ENCODE results near the gene CTSL.

The CTSL gene

DNA sequence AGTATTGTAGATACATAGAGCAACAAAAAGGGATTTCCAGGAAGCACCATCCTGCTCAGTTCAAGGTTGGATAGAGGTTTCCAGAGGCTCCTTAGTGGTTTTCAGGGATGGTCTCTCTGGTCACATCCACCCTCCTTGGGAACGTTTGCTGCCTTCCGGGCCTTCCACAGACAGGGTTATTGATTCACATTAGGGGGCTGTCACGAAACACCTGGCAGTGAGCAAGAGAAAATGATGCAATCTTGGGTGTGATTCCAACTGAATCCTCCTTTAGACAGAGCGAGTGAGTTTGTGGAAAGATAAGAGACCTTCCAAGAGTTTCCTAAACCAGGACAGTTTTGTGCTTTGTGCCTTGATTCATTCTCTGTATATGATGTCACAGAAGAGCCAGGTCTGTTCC, 43.8 kb upstream of the CTSL start:
- no peak for TF ChIP-seq CTCF (conservative IDR thresholded peaks at IDR 0.05; ENCODE audit: low read depth, low read length)
- H3K4me3 ChIP-seq (ENCODE audit: low read depth, low read length): no peak overlapping the region
- no peak for DNase-seq (ENCODE audit: low read depth)

DNA sequence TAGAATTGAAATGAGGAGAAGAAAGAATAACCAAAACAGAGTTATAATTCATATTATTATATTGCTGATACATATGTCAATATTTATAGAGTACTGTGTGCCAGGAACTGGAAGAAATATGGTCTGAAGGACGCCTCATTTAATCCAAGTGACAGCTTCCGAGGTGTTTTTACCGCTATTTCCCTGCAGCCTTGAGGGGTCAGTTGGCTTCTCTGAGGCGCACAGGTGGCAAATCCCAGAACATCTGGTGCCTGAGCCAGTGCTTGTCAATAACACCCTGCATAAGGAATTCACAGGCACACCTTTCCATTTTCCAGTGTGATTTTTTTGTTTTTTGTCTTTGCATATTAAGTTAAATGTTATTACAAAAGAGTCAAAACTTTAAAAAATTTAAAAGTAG, 43.3 kb upstream of the CTSL start:
- DNase-seq (ENCODE audit: low read depth): no peak
- H3K4me3 ChIP-seq (ENCODE audit: low read depth, low read length): no peak overlapping the region
- no peak for TF ChIP-seq CTCF (conservative IDR thresholded peaks at IDR 0.05; ENCODE audit: low read depth, low read length)

GRCh38 chr9:87683751-87684626, 41.9 kb upstream of the CTSL start:
- no peak for DNase-seq (ENCODE audit: low read depth)
- H3K4me3 ChIP-seq (ENCODE audit: low read depth, low read length): no peak overlapping the region
- TF ChIP-seq CTCF (conservative IDR thresholded peaks at IDR 0.05; ENCODE audit: low read depth, low read length): no peak

- peak; percentile 54 for DNase-seq (ENCODE audit: low read depth)
- no peak overlapping the region for H3K4me3 ChIP-seq (ENCODE audit: low read depth, low read length)
- peak; percentile 86 for TF ChIP-seq CTCF (conservative IDR thresholded peaks at IDR 0.05; ENCODE audit: low read depth, low read length)
Observed at GRCh38 chr9:87684627-87685219, 41.2 kb upstream of the CTSL start.

GRCh38 chr9:87685441-87685840, 40.5 kb upstream of the CTSL start:
- no peak overlapping the region for H3K4me3 ChIP-seq (ENCODE audit: low read depth, low read length)
- peak; percentile 42 for DNase-seq (ENCODE audit: low read depth)
- TF ChIP-seq CTCF (conservative IDR thresholded peaks at IDR 0.05; ENCODE audit: low read depth, low read length): no peak

DNA sequence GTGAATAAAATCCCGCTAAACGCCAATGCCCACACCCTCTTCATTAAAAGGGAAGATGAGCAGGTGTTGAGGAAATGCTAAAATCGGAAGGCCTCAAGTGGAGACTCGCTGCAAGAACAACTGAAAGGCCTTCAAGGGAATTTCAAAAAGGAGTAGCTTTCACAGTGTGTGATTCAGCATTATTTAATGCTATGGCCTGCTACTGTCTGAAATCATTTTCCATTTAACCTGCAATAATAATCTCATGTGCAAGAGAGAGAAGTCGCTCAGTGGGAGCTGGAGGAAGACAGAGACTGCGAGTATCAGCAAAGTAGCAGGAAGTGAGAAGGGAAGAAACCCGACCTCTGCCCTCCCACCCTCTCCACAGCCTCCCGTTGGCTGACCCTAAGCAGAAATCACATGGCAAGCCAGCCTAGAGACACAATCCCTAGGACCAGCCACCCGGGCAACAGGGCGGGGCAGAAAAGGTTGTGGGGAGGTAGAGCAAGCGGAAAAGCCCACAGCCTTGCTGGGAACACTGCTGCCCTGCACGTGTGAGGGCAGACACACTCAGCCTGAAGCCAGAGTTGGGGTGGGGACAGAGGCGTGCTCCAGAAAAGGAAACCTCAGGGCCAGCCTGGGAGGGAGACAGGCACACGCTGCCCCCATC, 39.9 kb upstream of the CTSL start:
- no peak overlapping the region for H3K4me3 ChIP-seq (ENCODE audit: low read depth, low read length)
- peak; percentile 57 for DNase-seq (ENCODE audit: low read depth)
- TF ChIP-seq CTCF (conservative IDR thresholded peaks at IDR 0.05; ENCODE audit: low read depth, low read length): peak; percentile 31

All from choroid plexus epithelial cell (primary cell).